Right forelimb (tissue), 1 donor: ENCODE results near the gene POLRMT.

Experiments used
- DNase-seq: peaks from one replicate; pipeline ENCODE4 v3.0.0-alpha.2; 2018

POLRMT gene

DNA sequence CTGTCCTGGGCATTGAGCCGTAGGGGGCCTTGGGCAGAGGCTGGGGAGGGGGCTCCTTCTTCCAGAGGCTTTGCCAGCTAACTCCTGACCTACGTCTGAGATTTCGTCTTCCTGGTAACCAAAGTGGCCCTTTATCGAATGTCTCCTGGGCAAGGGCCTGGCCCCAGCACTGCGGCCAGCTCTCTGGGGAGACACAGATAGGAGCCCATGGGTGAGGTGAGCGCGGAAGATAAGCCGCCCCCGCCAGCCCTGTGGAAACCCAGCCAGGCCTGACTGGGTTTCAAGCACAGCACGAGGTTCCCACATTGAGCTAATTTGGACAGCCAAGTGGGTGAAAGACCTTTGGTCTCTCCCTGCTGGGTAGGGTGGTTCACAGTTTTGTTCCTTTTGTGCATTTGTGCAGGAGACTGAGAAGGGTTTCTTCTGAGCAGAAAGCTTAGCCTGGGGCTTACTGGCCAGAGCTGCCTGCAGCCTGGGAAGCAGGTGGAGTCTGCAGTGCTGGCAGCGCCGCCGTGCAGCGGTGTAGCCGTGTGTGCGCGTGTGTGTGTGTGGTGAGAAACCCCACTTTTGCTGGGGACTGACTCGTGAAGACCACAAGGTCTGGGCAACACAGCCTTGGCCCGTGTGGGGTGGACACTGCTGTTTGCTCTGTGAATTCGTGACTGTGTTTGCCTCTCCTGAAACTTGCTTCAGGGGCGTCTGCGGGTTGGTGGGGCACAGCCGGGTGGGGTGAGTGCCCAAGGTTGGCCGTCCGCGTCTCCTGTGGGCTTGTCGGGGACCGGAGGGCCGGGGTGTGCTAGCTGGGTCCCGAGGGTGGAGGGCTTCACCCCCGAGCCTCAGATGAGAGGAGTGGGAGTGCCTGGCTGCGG, 58.4 kb downstream of the POLRMT start:
- DNase-seq = no peak

DNA sequence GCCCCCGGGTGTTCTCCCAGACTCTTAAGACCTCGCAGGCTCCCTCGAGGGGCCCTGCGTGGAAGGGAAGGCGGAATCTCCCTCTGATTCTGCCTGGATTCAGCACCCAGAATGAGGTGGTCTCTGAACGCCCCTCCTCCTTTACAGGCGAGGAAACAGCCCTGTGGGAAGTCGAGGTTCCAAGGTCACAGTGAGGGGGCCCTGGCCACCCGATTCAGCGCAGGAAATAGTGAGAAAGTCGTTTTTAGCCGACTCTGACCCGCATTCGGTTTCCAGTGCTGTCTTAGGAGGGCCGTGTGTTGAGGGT, 59.9 kb downstream of the POLRMT start:
- DNase-seq = no peak

DNA sequence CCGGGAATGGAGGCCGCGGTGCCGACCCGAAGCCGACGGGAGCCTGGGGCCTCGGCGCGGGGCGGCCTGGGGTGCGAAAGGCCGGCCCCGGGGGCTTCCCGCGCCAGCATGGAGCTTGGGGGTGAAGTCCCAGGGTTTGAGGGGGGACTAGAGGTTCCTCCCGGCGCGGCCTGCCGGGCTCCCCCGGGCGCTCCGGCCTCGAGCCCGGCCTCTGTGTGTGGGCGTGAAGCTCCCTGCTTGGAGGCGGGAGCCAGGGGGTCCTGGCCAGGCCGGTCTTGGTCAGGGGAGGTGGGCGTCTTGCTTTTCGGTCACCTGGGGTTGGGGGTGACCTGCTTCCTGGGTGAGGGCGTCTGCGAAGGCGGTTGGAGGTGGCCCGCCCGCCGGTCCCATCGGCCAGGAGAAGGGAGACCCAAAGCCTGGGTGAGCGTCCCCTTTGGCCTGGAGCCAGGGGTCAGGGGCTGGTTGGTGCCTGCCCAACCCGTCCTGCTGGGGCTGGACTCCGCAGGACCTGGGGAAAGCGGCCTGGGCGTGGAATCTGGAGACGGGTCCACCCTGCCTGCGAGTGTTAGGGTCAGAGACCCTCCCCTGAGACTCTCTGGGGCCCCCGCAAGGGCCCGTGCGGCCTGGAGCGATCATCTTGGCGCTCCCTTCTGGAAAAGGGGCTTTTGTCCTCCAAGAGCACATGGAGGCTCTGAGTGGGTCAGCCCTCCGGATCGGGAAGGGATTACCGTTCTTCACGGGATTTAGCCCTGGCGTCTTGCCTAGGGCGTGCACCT, 60.4 kb downstream of the POLRMT start:
- peak; percentile 67 for DNase-seq

DNA sequence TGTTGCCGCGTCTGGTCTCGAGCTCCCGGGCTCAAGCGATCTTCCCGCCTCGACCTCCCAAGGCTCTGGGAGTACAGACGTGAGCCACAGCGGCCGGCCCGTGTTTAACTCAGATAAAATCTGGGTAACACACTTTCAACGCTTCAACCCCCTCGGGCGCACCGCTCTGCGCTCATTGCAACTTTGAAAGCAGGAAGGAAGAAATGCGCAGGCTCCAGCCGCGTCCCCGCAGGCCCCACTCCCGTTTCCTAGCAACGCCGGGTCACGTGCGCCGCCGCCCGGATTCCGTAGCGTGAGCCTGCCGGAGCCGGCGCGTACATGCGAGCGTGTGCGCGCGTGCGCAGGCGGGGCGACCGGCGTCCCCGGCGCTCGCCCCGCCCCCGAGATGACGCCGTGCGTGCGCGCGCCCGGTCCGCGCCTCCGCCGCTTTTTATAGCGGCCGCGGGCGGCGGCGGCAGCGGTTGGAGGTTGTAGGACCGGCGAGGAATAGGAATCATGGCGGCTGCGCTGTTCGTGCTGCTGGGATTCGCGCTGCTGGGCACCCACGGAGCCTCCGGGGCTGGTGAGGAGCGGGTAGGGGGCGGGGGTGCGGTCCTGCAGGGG, 61.1 kb downstream of the POLRMT start, which contains the start of gene BSG:
Gene BSG (plus strand): TSS at position 457 of the 603 bp plus-strand sequence. CDS start 39 bp downstream, at position 496.
- peak; percentile 98 for DNase-seq

DNA sequence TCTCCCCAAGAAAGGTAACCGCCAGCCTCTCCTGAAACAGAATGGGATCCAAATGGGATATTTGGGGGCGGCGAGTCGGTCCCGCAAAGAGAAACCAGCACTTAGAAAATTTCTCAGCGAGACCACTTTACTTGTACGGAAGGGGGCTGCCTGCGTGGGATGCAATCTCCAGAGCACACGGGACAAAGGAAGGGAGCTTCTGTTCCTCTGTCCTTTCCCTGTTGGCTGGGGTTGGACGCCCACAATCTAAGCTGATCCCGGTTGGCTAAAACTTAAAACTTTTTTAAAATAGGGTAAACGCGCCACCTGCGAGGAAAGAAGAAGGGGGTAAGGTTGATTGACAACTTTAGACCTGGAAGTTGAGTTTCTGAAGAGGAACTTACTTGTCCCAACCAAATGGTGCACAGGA, 61.8 kb downstream of the POLRMT start:
- no peak for DNase-seq

DNA sequence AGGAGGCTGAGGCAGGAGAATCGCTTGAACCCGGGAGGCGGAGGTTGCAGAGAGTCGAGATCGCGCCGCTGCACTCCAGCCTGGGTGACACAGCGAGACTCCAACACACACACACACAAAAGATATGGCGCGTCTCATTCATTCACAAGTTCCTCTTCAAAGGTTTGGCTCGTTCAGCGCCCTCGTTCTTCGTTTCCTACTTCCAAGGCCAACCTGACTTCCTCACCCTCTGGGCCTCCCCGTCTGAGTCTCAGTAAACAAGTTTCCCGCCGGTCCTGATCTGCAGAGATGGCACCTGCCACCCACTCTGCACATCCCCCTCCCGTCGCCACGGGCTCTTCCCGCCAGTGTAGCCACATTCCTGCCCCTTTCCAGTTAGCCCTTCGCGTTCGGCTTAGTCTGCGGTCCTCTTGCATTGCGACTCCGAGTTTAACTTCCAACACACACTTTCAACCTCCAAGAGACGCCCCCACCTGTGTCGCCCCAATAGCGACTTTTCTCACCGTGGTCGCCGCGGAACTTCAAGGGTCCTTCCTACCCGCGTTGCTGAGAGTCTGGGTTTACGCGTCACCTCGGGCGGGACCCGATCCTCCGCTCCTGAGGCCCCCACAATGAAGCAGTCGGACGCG, 62.3 kb downstream of the POLRMT start:
- DNase-seq = no peak

DNA sequence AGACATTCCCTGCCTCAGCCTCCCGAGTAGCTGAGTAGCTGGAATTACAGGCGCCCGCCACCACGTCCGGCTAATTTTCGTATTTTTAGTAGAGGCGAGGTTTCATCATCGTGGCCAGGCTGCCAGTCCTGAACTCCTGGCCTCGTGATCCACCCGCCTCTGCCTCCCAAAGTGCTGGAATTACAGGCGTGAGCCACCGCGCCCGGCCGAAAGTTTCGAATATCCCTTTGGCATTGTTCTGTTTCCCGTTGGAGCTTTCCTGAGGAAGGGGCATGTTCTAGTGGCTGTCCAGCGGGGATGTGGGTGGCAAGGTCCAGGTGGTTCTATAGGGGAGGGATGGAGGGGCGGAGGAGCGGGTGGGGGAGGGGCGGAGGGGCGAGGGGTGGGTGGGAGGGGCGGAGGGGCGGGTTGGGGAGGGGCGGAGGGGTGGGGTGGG, 63.1 kb downstream of the POLRMT start:
- no peak for DNase-seq

DNA sequence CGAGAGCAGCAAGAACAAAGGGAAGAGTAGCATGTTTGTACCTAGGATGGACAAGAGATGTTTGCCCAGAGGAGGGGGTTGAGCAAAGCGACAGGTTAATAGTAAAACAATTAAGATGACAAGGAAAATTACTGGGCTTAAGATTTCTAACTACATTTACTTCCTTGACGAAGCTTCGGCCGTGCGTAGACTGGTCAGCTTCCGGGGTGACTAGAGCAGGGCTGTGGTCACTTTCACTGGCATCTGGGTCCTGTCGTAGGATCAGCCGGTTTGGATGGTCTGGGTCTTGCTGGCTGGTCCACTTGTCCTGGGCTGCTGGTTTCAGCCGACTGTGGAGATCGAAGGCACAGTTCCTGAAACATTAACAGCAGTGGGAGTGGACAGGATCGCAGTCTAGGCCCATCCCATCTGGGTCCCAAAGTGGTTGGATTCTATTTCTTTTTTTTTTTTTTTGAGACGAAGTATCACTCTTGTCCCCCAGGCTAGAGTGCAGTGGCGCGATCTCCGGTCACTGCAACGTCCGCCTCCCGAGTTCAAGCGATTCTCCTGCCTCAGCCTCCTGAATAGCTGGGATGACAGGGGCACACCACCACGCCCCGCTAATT, 65.9 kb downstream of the POLRMT start:
- no peak for DNase-seq
